ENCODE measurements around the gene PALM. TPM values are rescaled to one million over a fixed set of nuclear protein-coding genes. Genes with fewer than 3 reads are reported as not detected.

The PALM gene
- polyA plus RNA-seq, 1 donor from 2014 or later, result 74.8 TPM

- Histone ChIP-seq H3K27me3 (ENCODE audit: insufficient read depth, low read depth, low read length) (no peaks in the 10 kb centered on the region), H3K9me3 (ENCODE audit: low read length) (peaks cover 22% of the 10 kb centered on the region), H3F3A (ENCODE audit: insufficient read depth, low read length, poor library complexity, severe bottlenecking) (no peaks in the 10 kb centered on the region), H3K4me3 (ENCODE audit: low read length) (no peak overlapping the region), H3K36me3 (ENCODE audit: insufficient read depth, low read length) (peaks cover 11% of the 10 kb centered on the region), H4K20me1 (ENCODE audit: insufficient read depth) (no peaks in the 10 kb centered on the region), H3K27ac (ENCODE audit: low read length) (no peak overlapping the region), H3K79me2 (replicated peaks; ENCODE audit: insufficient read depth, low read length) (no peaks in the 10 kb centered on the region), H3K9ac (ENCODE audit: low read length) (no peak overlapping the region), H3K4me2 (ENCODE audit: low read length) (no peak overlapping the region), H3K9me2 (ENCODE audit: insufficient read depth, low read length) (no peaks in the 10 kb centered on the region), H2AFZ (ENCODE audit: low read depth, low read length) (no peak overlapping the region)
- TF ChIP-seq, protein P1, sequence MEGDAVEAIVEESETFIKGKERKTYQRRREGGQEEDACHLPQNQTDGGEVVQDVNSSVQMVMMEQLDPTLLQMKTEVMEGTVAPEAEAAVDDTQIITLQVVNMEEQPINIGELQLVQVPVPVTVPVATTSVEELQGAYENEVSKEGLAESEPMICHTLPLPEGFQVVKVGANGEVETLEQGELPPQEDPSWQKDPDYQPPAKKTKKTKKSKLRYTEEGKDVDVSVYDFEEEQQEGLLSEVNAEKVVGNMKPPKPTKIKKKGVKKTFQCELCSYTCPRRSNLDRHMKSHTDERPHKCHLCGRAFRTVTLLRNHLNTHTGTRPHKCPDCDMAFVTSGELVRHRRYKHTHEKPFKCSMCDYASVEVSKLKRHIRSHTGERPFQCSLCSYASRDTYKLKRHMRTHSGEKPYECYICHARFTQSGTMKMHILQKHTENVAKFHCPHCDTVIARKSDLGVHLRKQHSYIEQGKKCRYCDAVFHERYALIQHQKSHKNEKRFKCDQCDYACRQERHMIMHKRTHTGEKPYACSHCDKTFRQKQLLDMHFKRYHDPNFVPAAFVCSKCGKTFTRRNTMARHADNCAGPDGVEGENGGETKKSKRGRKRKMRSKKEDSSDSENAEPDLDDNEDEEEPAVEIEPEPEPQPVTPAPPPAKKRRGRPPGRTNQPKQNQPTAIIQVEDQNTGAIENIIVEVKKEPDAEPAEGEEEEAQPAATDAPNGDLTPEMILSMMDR (IDR thresholded peaks at IDR 0.05; ENCODE audit: poor library complexity, severe bottlenecking), result no peak
- no peak for TF ChIP-seq POLR2AphosphoS5 (IDR thresholded peaks at IDR 0.05)
- TF ChIP-seq TAF1 (IDR thresholded peaks at IDR 0.05; ENCODE audit: low read depth), result no peak
- TF ChIP-seq EZH2 (IDR thresholded peaks at IDR 0.05; ENCODE audit: borderline replicate concordance, insufficient read depth, low read length, poor library complexity, severe bottlenecking), result no peak
- no peak for TF ChIP-seq EP300 (conservative IDR thresholded peaks at IDR 0.05; ENCODE audit: poor library complexity, severe bottlenecking)
- no peak for TF ChIP-seq REST (IDR thresholded peaks at IDR 0.05; ENCODE audit: borderline replicate concordance)
- no peak for TF ChIP-seq MXI1 (conservative IDR thresholded peaks at IDR 0.05; ENCODE audit: poor library complexity, severe bottlenecking)
- TF ChIP-seq RAD21 (conservative IDR thresholded peaks at IDR 0.05), result no peak
- no peak for TF ChIP-seq SMC3 (conservative IDR thresholded peaks at IDR 0.05; ENCODE audit: poor library complexity)
These were observed 38.2 kb downstream of the PALM start for GRCh38 chr19:746956-747355.

DNA sequence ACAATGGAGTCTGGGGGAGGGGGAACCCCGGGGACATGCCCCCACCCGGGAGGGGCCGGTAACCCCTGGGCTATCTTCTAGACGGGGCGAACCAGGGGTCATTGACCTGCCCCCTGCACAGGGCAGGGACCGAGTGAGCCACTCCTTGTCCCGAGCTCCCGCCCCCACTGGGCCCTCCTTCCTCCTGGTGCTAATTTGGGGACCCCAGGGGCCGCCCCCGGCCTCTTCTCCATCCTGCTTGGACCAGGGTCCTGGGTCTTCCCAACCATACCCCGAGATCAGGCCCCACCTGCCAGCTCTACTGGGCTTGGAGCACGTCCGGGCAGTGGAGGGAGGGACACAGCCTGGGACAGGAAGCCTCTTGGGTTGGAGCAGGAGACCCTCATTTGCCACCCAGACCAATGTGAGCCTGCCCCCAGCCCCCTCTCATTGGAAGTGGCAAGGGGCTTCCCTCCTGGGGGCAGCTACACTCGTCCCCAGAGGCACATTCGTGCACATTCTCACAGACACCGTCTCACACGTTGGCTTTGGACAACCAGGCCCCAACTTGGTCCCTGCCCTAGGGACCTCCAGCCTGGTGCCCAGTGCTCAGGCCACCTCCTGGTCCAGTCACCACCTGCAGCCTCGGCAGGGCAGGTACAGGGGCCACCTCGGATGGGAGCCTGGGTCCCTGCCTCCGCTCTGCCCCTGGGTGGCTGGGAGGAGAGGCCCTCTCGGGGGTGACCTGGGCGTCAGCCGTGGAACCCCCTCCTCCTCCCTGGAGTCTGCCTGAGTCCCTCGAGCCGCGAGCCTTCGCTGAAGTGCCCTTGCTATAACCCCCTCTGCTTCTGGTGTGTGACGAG is 38.9 kb downstream of the PALM start:
- H3K9me2 ChIP-seq (ENCODE audit: insufficient read depth, low read length), result no peaks in the 10 kb centered on the region
- no peaks in the 10 kb centered on the region for H4K20me1 ChIP-seq (ENCODE audit: insufficient read depth)
- H3K9me3 ChIP-seq (ENCODE audit: low read length), result peaks cover 22% of the 10 kb centered on the region
- H3K36me3 ChIP-seq (ENCODE audit: insufficient read depth, low read length), result peaks cover 11% of the 10 kb centered on the region
- H2AFZ ChIP-seq (ENCODE audit: low read depth, low read length), result no peak overlapping the region
- no peak overlapping the region for H3K27ac ChIP-seq (ENCODE audit: low read length)
- no peak overlapping the region for H3K9ac ChIP-seq (ENCODE audit: low read length)
- no peaks in the 10 kb centered on the region for H3F3A ChIP-seq (ENCODE audit: insufficient read depth, low read length, poor library complexity, severe bottlenecking)
- H3K79me2 ChIP-seq (replicated peaks; ENCODE audit: insufficient read depth, low read length), result no peaks in the 10 kb centered on the region
- no peak overlapping the region for H3K4me2 ChIP-seq (ENCODE audit: low read length)
- H3K27me3 ChIP-seq (ENCODE audit: insufficient read depth, low read depth, low read length), result no peaks in the 10 kb centered on the region
- no peak for TF ChIP-seq TAF1 (IDR thresholded peaks at IDR 0.05; ENCODE audit: low read depth)
- no peak for TF ChIP-seq REST (IDR thresholded peaks at IDR 0.05; ENCODE audit: borderline replicate concordance)
- TF ChIP-seq SMC3 (conservative IDR thresholded peaks at IDR 0.05; ENCODE audit: poor library complexity), result no peak
- no peak for TF ChIP-seq EP300 (conservative IDR thresholded peaks at IDR 0.05; ENCODE audit: poor library complexity, severe bottlenecking)
- no peak for TF ChIP-seq RAD21 (conservative IDR thresholded peaks at IDR 0.05)
- TF ChIP-seq MXI1 (conservative IDR thresholded peaks at IDR 0.05; ENCODE audit: poor library complexity, severe bottlenecking), result no peak
- TF ChIP-seq, protein P1 (IDR thresholded peaks at IDR 0.05; ENCODE audit: poor library complexity, severe bottlenecking), result no peak
- no peak for TF ChIP-seq POLR2AphosphoS5 (IDR thresholded peaks at IDR 0.05)
- H3K4me3 ChIP-seq (ENCODE audit: low read length), result no peak overlapping the region
